ENCODE results near the gene CSTF1. TPM values are rescaled to one million over a fixed set of nuclear protein-coding genes. Genes with fewer than 3 reads are reported as not detected.

Gene CSTF1
- total and polyA plus RNA-seq, 2 donors (not counting 1 experiment from before 2014, with no cell fraction given) = 31.2 to 55.2 TPM

GRCh38 chr20:56438284-56438683, 45.8 kb downstream of the CSTF1 start:
- Histone ChIP-seq H3K4me1 (ENCODE audit: control insufficient read depth, extremely low read depth, insufficient read depth, low read length) (peaks cover 41% of the 10 kb centered on the region), H3K4me2 (ENCODE audit: extremely low read depth, insufficient read depth, low read length) (no peak overlapping the region), H2AFZ (ENCODE audit: low read length) (no peak overlapping the region), H3K9me3 (ENCODE audit: control insufficient read depth, insufficient read depth, low read depth, low read length) (no peaks in the 10 kb centered on the region), H4K20me1 (ENCODE audit: control insufficient read depth, extremely low read depth, insufficient read depth, low read length) (no peaks in the 10 kb centered on the region), H3K36me3 (ENCODE audit: control insufficient read depth, insufficient read depth, low read length) (peaks cover 8% of the 10 kb centered on the region), H3K27me3 (ENCODE audit: control insufficient read depth, insufficient read depth, low read length) (no peaks in the 10 kb centered on the region), H3K4me3 (replicated peaks in 1 of 4; ENCODE audit: control extremely low read depth in 1 of 4, insufficient read depth in 1 of 4, low read depth in 3 of 4, low read length in 4 of 4) (no peak overlapping the region), H3K9ac (ENCODE audit: insufficient read depth, low read length) (no peak overlapping the region), H3K27ac (ENCODE audit: insufficient read depth, low read length) (peak overlapping the region; percentile 96), H3K79me2 (ENCODE audit: control insufficient read depth, insufficient read depth, low read length) (peaks cover 18% of the 10 kb centered on the region)
- peak in 1 of 2 donors; percentile 31 for DNase-seq (ENCODE audit: low read depth in 2 of 2)
- TF ChIP-seq EZH2 (IDR thresholded peaks at IDR 0.05; ENCODE audit: low read length, missing control alignments) = no peak
- TF ChIP-seq, protein P1, sequence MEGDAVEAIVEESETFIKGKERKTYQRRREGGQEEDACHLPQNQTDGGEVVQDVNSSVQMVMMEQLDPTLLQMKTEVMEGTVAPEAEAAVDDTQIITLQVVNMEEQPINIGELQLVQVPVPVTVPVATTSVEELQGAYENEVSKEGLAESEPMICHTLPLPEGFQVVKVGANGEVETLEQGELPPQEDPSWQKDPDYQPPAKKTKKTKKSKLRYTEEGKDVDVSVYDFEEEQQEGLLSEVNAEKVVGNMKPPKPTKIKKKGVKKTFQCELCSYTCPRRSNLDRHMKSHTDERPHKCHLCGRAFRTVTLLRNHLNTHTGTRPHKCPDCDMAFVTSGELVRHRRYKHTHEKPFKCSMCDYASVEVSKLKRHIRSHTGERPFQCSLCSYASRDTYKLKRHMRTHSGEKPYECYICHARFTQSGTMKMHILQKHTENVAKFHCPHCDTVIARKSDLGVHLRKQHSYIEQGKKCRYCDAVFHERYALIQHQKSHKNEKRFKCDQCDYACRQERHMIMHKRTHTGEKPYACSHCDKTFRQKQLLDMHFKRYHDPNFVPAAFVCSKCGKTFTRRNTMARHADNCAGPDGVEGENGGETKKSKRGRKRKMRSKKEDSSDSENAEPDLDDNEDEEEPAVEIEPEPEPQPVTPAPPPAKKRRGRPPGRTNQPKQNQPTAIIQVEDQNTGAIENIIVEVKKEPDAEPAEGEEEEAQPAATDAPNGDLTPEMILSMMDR (conservative IDR thresholded peaks at IDR 0.05 in 1 of 2, IDR thresholded peaks at IDR 0.05 in 1 of 2; ENCODE audit: low read depth in 1 of 2, low read length in 2 of 2) = no peak

DNA sequence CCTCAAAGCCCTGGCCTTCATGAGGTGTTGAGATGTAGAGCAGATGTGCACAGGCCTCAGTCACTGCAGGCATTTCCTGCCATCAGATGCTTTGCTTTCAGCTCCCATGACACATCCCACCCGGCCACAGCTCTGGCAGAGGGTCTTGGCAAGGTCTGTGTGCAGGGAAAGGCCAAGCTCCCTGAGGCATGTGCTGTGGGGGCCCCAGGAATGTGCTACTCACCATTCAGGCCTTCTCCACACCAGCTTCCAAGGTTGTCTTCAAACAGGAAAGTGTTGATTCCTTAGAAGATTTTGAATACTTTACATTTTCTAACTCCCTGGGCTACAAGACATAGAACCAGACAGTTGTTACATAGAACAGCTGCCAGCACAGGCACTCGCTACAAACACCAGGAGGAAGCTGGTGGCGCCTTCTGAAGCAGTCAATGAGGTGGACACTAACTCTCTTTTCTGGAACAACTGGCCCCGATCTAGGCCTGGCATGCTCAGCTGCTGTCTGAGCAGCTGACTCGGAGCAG, 47.4 kb downstream of the CSTF1 start:
- DNase-seq (ENCODE audit: low read depth in 2 of 2) = peak; percentile 93 to 100
- Histone ChIP-seq H3K27me3 (ENCODE audit: control insufficient read depth, insufficient read depth, low read length) (no peaks in the 10 kb centered on the region), H2AFZ (ENCODE audit: low read length) (no peak overlapping the region), H3K9me3 (ENCODE audit: control insufficient read depth, insufficient read depth, low read depth, low read length) (no peaks in the 10 kb centered on the region), H3K4me2 (ENCODE audit: extremely low read depth, insufficient read depth, low read length) (peak overlapping the region; percentile 15), H3K9ac (ENCODE audit: insufficient read depth, low read length) (no peak overlapping the region), H4K20me1 (ENCODE audit: control insufficient read depth, extremely low read depth, insufficient read depth, low read length) (no peaks in the 10 kb centered on the region), H3K27ac (ENCODE audit: insufficient read depth, low read length) (peak overlapping the region; percentile 96), H3K4me1 (ENCODE audit: control insufficient read depth, extremely low read depth, insufficient read depth, low read length) (peaks cover 45% of the 10 kb centered on the region), H3K4me3 (replicated peaks in 1 of 4; ENCODE audit: control extremely low read depth in 1 of 4, insufficient read depth in 1 of 4, low read depth in 3 of 4, low read length in 4 of 4) (no peak overlapping the region), H3K79me2 (ENCODE audit: control insufficient read depth, insufficient read depth, low read length) (peaks cover 18% of the 10 kb centered on the region), H3K36me3 (ENCODE audit: control insufficient read depth, insufficient read depth, low read length) (peaks cover 8% of the 10 kb centered on the region)
- TF ChIP-seq, protein P1 (conservative IDR thresholded peaks at IDR 0.05 in 1 of 2, IDR thresholded peaks at IDR 0.05 in 1 of 2; ENCODE audit: low read depth in 1 of 2, low read length in 2 of 2) = no peak
- no peak for TF ChIP-seq EZH2 (IDR thresholded peaks at IDR 0.05; ENCODE audit: low read length, missing control alignments)

GRCh38 chr20:56440346-56441007, 48.0 kb downstream of the CSTF1 start:
- H3K36me3 ChIP-seq (ENCODE audit: control insufficient read depth, insufficient read depth, low read length) = peaks cover 10% of the 10 kb centered on the region

More at GRCh38 chr20:56440346-56441007, 48.0 kb downstream of the CSTF1 start:
- Histone ChIP-seq H3K27ac (ENCODE audit: insufficient read depth, low read length) (peak overlapping the region; percentile 96), H3K4me2 (ENCODE audit: extremely low read depth, insufficient read depth, low read length) (no peak overlapping the region), H3K27me3 (ENCODE audit: control insufficient read depth, insufficient read depth, low read length) (no peaks in the 10 kb centered on the region), H3K4me1 (ENCODE audit: control insufficient read depth, extremely low read depth, insufficient read depth, low read length) (peaks cover 43% of the 10 kb centered on the region), H4K20me1 (ENCODE audit: control insufficient read depth, extremely low read depth, insufficient read depth, low read length) (no peaks in the 10 kb centered on the region), H2AFZ (ENCODE audit: low read length) (no peak overlapping the region), H3K4me3 (replicated peaks in 1 of 4; ENCODE audit: control extremely low read depth in 1 of 4, insufficient read depth in 1 of 4, low read depth in 3 of 4, low read length in 4 of 4) (no peak overlapping the region), H3K79me2 (ENCODE audit: control insufficient read depth, insufficient read depth, low read length) (peaks cover 12% of the 10 kb centered on the region), H3K9me3 (ENCODE audit: control insufficient read depth, insufficient read depth, low read depth, low read length) (no peaks in the 10 kb centered on the region), H3K9ac (ENCODE audit: insufficient read depth, low read length) (no peak overlapping the region)
- DNase-seq (ENCODE audit: low read depth in 2 of 2) = peak in 1 of 2 donors; percentile 40
- TF ChIP-seq EZH2 (IDR thresholded peaks at IDR 0.05; ENCODE audit: low read length, missing control alignments) = no peak
- TF ChIP-seq, protein P1 (conservative IDR thresholded peaks at IDR 0.05 in 1 of 2, IDR thresholded peaks at IDR 0.05 in 1 of 2; ENCODE audit: low read depth in 1 of 2, low read length in 2 of 2) = no peak
